ENCODE measurements around the gene GPR183.

Gene GPR183

DNA sequence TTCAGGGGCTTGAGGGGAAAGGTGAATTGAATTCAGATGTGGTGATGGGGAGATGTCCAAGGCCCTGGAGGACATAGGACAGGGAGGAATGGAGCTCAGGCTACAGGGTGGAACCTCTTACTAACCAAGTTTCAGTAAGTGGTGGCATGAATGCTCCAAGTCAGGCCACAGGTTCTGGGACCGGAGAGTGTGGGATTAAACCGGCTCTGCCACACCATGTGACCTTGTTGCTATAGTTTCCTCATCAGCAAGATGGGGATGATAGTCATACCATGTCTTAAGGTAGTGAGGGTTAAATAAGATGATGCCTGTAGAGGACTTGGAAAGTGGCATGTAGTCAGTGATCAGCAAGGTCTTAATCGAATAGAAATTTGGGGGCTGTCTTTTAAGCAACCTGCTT is 16.3 kb downstream of the GPR183 start:
- no peak for DNase-seq

- DNase-seq: no peak
Measured at GRCh38 chr13:99289674-99290337, 17.4 kb downstream of the GPR183 start.

DNA sequence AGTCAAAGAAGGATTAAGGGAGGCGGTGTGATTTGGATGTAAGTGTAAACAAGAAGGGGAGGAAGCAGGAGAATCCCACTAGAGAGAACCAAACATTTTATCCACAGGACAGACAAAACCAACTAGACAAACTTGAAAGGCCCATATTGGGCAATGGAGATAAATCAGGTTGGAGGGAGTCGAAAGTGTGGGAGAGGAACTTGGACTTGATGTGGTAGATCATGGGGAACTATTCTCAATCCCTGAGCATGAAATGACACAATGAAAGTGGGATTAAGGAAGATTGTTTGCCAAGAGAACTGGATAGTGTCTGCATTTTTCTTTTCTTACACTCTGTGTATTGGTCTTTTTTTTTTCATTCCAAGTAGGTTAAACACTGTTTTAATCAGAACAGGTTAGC is 17.9 kb downstream of the GPR183 start:
- DNase-seq: no peak

DNA sequence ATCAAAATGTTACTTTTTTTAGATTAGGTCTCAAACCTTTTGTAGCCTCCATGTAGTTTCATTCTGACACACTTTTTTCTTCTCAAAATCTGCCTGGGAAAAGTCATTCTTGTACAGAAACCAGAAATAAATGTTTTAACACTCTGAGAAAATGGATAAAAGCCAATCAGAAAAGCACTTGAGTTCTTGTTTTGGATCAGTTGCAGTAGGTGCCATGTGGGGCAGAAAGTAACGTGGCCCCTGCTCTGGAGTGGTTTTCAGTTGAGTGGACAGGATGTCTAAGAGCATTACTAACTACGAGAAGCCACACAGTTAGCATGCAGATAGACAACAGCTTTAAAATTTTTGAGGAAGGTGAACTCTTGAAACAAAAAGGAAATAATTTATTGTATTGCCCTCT is 19.1 kb downstream of the GPR183 start:
- DNase-seq: no peak

GRCh38 chr13:99287551-99287950 is 19.6 kb downstream of the GPR183 start:
- no peak for DNase-seq

GRCh38 chr13:99285432-99286182 is 21.6 kb downstream of the GPR183 start:
- DNase-seq: no peak

GRCh38 chr13:99282264-99283231 is 24.7 kb downstream of the GPR183 start:
- no peak for DNase-seq

DNA sequence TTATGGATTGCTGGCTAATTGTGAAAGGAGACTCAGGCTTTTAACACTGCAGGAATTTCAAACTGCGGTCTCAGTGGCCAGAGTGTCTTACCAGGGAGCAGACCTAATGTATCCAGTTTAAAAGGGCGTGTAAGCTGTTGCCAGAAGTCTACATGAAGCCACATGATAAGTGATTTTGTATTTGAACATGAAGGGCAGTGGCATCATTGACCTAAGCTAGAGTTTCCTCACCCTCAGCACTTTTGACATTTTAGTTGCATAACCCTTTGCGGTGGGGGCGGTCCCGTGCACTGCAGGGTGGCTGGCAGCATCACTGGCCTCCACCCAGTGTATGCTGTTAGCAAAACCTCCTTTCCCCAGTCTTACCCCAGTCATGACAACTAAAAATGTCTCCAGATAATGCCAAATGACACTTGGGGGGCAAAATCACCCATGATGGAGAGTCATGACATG is 25.4 kb downstream of the GPR183 start:
- DNase-seq: no peak

GRCh38 chr13:99280166-99280565 is 27.0 kb downstream of the GPR183 start:
- no peak for DNase-seq

- DNase-seq: no peak
Measured at GRCh38 chr13:99279637-99280036, 27.6 kb downstream of the GPR183 start.

DNA sequence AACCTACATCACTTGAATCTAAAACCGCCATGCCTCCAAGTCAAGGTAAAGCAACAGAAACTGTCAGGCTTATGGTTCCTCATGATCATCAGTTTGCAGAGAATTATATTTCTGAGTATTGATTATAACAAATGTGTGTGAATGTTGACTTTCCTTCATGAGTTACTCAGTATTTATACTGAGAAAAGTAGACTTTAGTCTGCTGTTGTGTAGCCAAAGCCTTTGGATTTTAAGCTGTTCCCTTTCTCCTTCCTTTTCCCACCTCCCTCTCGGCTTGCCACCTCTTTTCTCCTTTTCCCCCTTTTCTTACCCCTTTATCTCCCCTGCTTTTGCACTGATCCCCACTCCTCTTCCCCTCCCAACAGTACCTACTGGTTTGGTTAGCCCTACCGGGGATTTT is 28.4 kb downstream of the GPR183 start:
- DNase-seq: no peak

GRCh38 chr13:99278200-99278599 is 29.0 kb downstream of the GPR183 start:
- DNase-seq: no peak

DNA sequence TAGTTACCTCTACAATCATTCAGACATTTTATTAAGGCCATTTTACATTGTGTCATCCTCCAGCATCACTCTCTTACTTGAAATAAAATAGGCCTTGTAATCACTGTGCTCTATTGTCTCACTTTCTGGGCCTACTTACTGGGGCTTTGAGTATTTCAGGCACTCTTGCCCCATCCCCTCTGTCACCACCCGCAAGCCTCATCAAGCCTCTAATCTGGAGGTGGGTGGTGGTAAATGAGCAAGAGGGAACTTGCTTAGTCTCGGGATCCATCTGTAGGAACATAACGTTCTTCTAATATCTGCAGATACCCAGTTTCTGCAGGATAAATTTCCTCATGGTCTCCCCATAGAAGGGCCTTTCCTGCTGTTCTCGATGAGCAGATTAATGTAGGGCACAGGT is 29.6 kb downstream of the GPR183 start:
- no peak for DNase-seq

DNA sequence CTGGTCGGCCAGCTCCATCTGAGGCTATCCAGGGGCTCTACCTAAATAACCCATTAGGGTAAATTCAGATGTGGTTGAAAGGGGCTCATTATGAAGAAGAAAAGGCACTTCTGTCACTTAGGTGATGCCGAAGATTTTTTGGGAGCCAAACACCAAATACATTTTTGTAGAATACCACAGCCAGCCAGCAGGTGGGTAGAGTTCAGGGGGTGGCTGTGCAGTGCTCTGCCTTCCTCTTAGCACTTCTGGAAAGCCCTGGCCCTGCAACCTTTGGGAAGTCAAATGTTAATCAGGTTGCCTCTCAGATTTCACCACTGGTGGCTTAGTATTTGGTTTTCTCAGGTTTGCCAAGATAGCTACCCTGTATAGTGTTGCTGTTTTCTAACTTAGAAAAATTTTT is 30.5 kb downstream of the GPR183 start:
- no peak for DNase-seq

DNA sequence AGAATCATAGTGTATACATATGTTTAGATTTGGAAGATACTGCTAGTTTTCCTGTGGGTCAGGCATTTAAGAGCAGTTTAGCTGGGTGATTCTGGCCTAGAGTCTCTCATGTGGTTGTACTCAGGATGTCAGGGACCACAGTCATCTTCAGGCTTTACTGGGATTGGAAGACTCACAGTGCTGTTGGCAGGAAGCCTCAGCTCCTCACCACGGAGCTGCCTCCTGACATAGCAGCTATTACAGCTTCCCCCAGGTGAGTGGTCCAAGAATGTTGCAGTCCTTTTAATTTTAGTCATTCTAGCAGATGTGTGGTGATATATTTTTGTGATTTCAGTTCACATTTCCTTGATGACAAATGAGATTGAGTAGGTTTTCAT is 32.1 kb downstream of the GPR183 start:
- no peak for DNase-seq

DNA sequence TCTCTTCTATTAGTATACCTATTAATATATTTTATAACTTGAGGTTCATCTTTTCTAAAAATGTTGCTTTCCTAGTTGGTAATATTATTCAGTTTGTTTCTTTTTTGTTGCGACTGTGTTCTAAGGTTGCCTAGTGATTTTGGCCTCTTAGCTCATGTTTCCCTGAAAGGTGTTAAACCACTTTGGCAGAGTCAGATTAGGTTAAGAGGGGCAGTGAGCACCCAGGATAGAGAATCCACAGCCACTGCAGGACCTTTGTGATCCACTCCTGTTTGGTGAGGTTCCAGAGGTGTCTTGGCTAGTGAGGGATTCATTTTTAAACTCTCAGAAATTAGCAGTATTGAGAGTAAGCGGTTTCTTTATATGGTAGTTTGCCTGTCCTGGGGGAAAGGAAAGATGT is 34.1 kb downstream of the GPR183 start:
- no peak for DNase-seq

DNA sequence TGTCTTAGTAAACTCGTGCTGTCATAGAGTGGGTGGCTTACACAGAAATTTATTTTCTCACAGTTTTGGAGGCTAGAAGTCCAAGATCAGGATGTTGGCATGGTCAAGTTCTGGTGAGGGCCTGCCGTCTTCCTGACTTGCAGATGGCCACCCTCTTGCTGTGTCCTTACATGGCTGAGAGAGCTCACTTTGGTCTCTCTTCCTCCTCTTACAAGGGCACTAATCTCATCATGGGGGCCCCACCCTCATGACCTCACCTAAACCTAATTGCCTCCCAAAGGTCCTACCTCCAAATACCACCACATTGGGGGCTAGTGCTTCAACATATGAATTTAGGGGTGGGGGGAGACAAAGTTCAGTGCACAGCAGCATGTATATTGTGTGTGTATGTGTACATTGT is 34.7 kb downstream of the GPR183 start:
- DNase-seq: no peak

- DNase-seq: no peak
Measured at GRCh38 chr13:99271249-99271648, 36.0 kb downstream of the GPR183 start.

DNA sequence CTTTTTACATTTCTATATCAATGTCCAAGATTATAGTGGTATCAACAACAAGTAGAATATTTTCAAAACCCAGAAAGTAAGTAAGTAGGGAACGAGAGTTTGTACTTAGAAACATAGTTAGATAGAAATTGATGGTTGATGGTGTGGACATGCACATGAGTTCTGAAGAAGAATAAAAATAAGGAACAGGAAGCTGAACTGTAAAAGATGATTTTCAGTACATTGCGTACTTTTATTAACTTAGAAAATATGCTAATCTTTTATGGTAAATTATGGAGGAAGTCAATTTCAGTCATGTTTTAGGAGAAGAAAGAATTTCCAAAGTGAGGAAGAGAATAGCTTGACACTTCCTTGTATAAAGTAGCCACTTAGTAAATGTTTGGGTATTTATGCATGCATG is 36.7 kb downstream of the GPR183 start:
- DNase-seq: no peak

DNA sequence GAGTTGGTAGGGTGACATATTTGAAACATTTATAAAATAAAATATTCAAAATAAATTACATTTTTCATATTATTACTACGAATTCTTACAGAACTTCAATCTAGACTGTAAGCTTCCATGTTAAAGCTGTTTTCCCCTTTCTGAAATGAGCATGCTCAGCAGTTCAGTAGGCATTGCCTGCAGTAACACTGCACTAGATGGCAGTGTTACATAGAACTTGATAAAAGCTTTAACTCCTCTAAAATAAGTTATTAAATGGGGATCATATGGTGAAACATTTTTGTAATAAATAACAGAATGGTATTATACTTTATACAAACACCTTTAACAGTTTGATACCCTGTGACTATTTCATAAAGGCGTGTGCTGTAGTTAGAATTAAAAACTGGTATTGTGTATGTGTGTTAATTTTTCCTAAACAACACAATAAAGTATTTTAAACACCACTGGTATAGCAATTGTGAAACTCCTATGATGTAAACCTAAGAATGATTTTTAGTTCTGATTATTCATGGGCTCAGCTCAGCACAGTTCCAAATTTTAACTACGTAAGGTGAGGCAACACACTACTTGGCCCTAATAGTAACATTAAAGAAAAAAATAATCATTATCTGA is 37.5 kb downstream of the GPR183 start:
- DNase-seq: no peak

- DNase-seq: no peak
Measured at GRCh38 chr13:99268822-99269221, 38.4 kb downstream of the GPR183 start.

- no peak for DNase-seq
Measured at GRCh38 chr13:99267927-99268326, 39.3 kb downstream of the GPR183 start.

GRCh38 chr13:99266827-99267226 is 40.4 kb downstream of the GPR183 start:
- DNase-seq: no peak
